SIG-M5 treated with dmso at 0.1 percent for 504 hours (cell line): ENCODE data around the gene CFD.
A peak's percentile ranks its signal among the peaks of the same experiment; 100 is the strongest.
"Not testable (repeated sequence)": the region's sequence is repeated elsewhere in the genome, so short reads cannot be mapped to it uniquely, and the experiment has no call there.

ENCODE experiments used
- DNase-seq: peaks from one replicate; lab custom pipeline; 2025; ENCODE audit not compliant: unreplicated experiment; lab: John Stamatoyannopoulos, UW

CFD gene

GRCh38 chr19:870963-871401, 11.5 kb downstream of the CFD start:
- no peak for DNase-seq

GRCh38 chr19:871446-872265, 12.2 kb downstream of the CFD start:
- no peak for DNase-seq

- peak; percentile 45 for DNase-seq
Measured at GRCh38 chr19:872266-872951, 12.9 kb downstream of the CFD start.

GRCh38 chr19:873084-873483, 13.6 kb downstream of the CFD start:
- no peak for DNase-seq

- DNase-seq = no peak
Measured at GRCh38 chr19:873561-874041, 14.1 kb downstream of the CFD start.

- no peak for DNase-seq
Measured at GRCh38 chr19:875265-875879, 15.9 kb downstream of the CFD start.

GRCh38 chr19:876089-876488, 16.6 kb downstream of the CFD start:
- DNase-seq = no peak

- DNase-seq = no peak
Measured at GRCh38 chr19:876780-877314, 17.4 kb downstream of the CFD start.

GRCh38 chr19:877992-878660, 18.7 kb downstream of the CFD start:
- DNase-seq = not testable (repeated sequence)

- not testable (repeated sequence) for DNase-seq
Measured at GRCh38 chr19:878751-879561, 19.5 kb downstream of the CFD start.

- no peak for DNase-seq
Measured at GRCh38 chr19:879711-880438, 20.4 kb downstream of the CFD start.

GRCh38 chr19:881385-882071, 22.1 kb downstream of the CFD start:
- DNase-seq = no peak

- no peak for DNase-seq
Measured at GRCh38 chr19:882871-883497, 23.5 kb downstream of the CFD start.

- no peak for DNase-seq
Measured at GRCh38 chr19:883661-884211, 24.3 kb downstream of the CFD start.

- DNase-seq = no peak
Measured at GRCh38 chr19:884420-885211, 25.2 kb downstream of the CFD start.

GRCh38 chr19:885536-886224, 26.2 kb downstream of the CFD start:
- DNase-seq = no peak

- no peak for DNase-seq
Measured at GRCh38 chr19:887072-887471, 27.6 kb downstream of the CFD start.
